Testis (tissue), 3 donors: ENCODE results near the gene OR2B2. TPM values are rescaled to one million over a fixed set of nuclear protein-coding genes. Genes with fewer than 3 reads are reported as not detected.
A peak's percentile ranks its signal among the peaks of the same experiment; 100 is the strongest.

Source experiments
- DNase-seq: peaks from one replicate; pipeline ENCODE4 v3.0.0-alpha.2; 2019
- H3K27ac ChIP-seq, 2 donors: fragments of 200-600 bp; sonication (generic); one replicate each; pipeline ENCODE4 v1.5.1; 2019
- H3K27me3 ChIP-seq: fragments of 200-600 bp; sonication (generic); one replicate; pipeline ENCODE4 v1.5.1; 2019
- H3K36me3 ChIP-seq: fragments of 200-600 bp; sonication (generic); one replicate; pipeline ENCODE4 v1.5.1; 2017; ENCODE audit warnings: low read depth; ENCODE audit errors: missing control alignments
- H3K4me1 ChIP-seq: fragments of 200-600 bp; sonication (generic); one replicate; pipeline ENCODE4 v1.5.1; 2019
- H3K4me3 ChIP-seq, 2 donors: fragments of 200-600 bp; sonication (generic); one replicate each; pipeline ENCODE4 v1.5.1; 2017 to 2019
- H3K9me3 ChIP-seq: fragments of 200-600 bp; sonication (generic); one replicate; pipeline ENCODE4 v1.5.1; 2017
- POLR2A ChIP-seq: fragments of 450-650 bp; IDR thresholded peaks from one replicate; pipeline ENCODE4 v1.6.1; 2017; ENCODE audit warnings: antibody characterized with exemption, mild to moderate bottlenecking, moderate library complexity
- WGBS, 2 donors: methylation state at CpG; one replicate each; pipeline ENCODE4 v1.1.5; 2018; 5-methylcytosine and 5-hydroxymethylcytosine counted together
- intact Hi-C: fragments of 100-400 bp; cut with DNase I; formaldehyde crosslinking; loops from one replicate; pipeline ENCODE4 v1.15.1; 2023; ENCODE audit warnings: low total_unique reads
- polyA plus RNA-seq: library from polyadenylated mRNA; stranded (reverse); fragments of 350-450 nt; fragmentation: Illumina TruSeq; extraction: RNeasy Lipid Tissue Mini Kit (QIAGEN cat#74804); gene quantifications from one replicate; pipeline ENCODE4 v1.2.3, GENCODE V29; 2014; ENCODE audit warnings: low read depth, low replicate concordance; ENCODE audit not compliant: insufficient read depth
- total RNA-seq, 2 donors: library from RNA; depleted of rRNA; stranded (reverse); fragments of >200 nt; gene quantifications; one replicate each; pipeline ENCODE4 v1.2.3, GENCODE V29; 2016
- TF ChIP-seq, protein P1 (sequence below), 3 experiments: fragments of 450-650 bp in 2 of 3; fragments of 200-600 bp in 1 of 3; sonication (generic) in 1 of 3; IDR thresholded peaks; one replicate each; pipeline ENCODE4 v1.5.1; 2016 to 2019; ENCODE audit warnings: antibody characterized with exemption in 3 of 3, mild to moderate bottlenecking in 2 of 3, moderate library complexity in 1 of 3

Gene OR2B2
- total and polyA plus RNA-seq, 3 donors from 2014 or later, result not detected

DNA sequence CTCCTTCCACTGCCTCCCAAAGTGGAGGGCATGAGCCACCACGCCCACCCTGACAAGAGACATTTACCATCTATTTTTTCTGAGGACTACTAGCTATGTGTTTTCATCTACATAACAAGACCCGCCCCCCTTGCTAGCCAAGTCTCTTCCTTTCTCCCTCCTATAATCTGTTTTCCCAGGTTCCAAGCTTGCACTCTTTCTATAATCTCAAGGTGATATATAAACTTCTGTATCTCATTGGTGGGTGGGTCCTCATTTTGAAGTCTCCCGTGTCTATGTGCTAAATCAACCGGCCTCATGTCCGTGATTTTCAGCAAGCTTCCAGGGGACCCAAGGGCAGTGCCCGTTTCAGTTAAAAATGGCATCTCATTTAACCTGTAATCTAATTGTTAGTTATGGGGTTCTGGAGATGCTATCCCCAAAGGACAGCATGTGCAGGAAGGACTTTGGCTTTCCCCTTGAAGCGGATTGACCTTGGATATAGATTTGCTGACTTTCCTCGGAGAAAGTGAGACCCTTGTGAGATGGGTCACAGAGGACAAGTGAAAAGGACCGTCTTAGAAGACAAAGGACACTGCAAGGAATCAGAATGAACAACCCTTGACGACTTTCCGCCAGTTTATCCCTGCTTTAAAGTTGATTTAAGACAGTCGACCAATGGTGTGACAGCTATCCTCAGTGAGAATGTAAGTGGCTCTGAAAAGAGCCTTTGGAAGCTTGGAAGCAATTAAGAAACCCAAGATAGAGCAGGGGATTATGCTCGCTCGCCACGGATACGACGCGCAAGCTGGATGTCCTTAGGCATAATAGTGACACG is 22.4 kb downstream of the OR2B2 start:
- Histone ChIP-seq H3K9me3 (no peaks in the 10 kb centered on the region), H3K27me3 (no peaks in the 10 kb centered on the region), H3K4me1 (no peaks in the 10 kb centered on the region), H3K27ac (no peak overlapping the region), H3K4me3 (peak overlapping the region; percentile 2 to 44), H3K36me3 (no peaks in the 10 kb centered on the region)
- TF ChIP-seq POLR2A, result no peak
- TF ChIP-seq, protein P1, sequence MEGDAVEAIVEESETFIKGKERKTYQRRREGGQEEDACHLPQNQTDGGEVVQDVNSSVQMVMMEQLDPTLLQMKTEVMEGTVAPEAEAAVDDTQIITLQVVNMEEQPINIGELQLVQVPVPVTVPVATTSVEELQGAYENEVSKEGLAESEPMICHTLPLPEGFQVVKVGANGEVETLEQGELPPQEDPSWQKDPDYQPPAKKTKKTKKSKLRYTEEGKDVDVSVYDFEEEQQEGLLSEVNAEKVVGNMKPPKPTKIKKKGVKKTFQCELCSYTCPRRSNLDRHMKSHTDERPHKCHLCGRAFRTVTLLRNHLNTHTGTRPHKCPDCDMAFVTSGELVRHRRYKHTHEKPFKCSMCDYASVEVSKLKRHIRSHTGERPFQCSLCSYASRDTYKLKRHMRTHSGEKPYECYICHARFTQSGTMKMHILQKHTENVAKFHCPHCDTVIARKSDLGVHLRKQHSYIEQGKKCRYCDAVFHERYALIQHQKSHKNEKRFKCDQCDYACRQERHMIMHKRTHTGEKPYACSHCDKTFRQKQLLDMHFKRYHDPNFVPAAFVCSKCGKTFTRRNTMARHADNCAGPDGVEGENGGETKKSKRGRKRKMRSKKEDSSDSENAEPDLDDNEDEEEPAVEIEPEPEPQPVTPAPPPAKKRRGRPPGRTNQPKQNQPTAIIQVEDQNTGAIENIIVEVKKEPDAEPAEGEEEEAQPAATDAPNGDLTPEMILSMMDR (IDR thresholded peaks at IDR 0.05), result no peak
- DNase-seq, result no peak
- intact Hi-C loops, result no loop called here
- 21 to 36% methylated on average over 19 of the region's 19 CpGs for WGBS, 2 donors

DNA sequence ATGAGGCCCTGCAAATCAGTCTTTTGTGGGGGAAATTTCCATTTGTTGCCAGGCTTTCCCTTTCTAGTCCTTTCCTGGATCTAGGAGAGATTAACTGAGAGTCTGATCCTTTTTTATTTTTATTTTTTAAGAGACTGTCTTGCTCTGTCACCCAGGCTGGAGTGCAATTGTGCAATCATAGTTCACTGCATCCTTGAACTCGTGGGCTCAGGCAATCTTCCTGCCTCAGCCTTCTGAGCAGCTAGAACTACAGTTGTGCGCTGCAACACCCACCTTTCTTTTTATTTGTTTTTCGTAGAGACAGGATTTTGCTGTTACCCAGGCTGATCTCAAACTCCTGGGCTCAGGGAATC is 22.9 kb downstream of the OR2B2 start:
- H3K9me3 ChIP-seq, result no peaks in the 10 kb centered on the region
- no peak overlapping the region for H3K27ac ChIP-seq
- no peaks in the 10 kb centered on the region for H3K4me1 ChIP-seq
- intact Hi-C loops, result no loop called here
- no peak for TF ChIP-seq POLR2A
- TF ChIP-seq, protein P1 (IDR thresholded peaks at IDR 0.05), result no peak
- 66 to 72% methylated on average over 3 of the region's 3 CpGs for WGBS, 2 donors
- no peaks in the 10 kb centered on the region for H3K36me3 ChIP-seq
- no peak for DNase-seq
- H3K27me3 ChIP-seq, result no peaks in the 10 kb centered on the region
- H3K4me3 ChIP-seq, result no peak overlapping the region

DNA sequence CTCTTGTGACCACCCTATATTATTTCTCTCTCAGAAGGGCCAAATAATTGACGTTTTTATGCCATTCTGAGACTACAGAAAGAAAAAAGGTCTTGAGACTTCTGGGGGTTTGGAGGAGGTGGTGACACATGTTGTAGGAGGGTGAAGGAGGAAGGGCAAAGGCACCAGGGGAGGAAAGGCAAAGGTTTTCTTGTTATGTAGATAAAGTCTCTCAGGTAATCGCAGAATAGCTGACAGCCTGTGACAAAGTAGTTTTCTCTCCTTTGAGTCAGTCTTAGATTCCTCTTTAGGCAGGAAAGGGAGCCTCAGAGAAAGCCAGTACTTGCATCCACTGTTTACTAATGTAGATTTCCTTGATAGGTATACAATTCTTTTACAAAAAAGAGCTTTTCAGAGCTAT is 23.6 kb downstream of the OR2B2 start:
- H3K36me3 ChIP-seq, result no peaks in the 10 kb centered on the region
- H3K4me3 ChIP-seq, result no peak overlapping the region
- no peak overlapping the region for H3K27ac ChIP-seq
- H3K27me3 ChIP-seq, result no peaks in the 10 kb centered on the region
- no peak for DNase-seq
- no peaks in the 10 kb centered on the region for H3K4me1 ChIP-seq
- intact Hi-C loops, result no loop called here
- 72 to 82% methylated on average over 2 of the region's 2 CpGs for WGBS, 2 donors
- TF ChIP-seq POLR2A, result no peak
- TF ChIP-seq, protein P1 (IDR thresholded peaks at IDR 0.05), result no peak
- H3K9me3 ChIP-seq, result no peaks in the 10 kb centered on the region

DNA sequence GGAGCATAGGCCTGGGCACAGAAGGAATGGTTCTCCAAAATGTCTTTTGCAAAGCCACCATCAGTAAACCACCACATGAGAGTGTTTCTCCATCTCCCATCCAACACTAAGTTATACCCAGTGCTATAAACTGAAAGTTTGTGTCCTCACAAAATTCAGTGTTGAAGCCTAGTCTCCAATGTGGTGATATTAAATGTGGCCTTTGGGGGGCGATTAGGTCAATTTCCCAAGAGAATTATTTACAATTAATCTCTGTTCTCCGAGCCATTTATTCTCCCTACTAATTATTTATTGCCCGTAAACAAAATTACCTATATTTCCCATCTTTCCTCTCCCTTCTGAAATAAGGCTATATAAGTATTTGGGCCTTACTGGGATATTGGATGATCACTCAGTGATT is 26.1 kb downstream of the OR2B2 start:
- Histone ChIP-seq H3K27ac (no peak overlapping the region), H3K36me3 (no peaks in the 10 kb centered on the region), H3K9me3 (no peaks in the 10 kb centered on the region), H3K27me3 (no peaks in the 10 kb centered on the region), H3K4me3 (no peak overlapping the region), H3K4me1 (no peaks in the 10 kb centered on the region)
- intact Hi-C loops, result no loop called here
- no peak for DNase-seq
- TF ChIP-seq, protein P1 (IDR thresholded peaks at IDR 0.05), result no peak
- 79 to 91% methylated on average over 3 of the region's 3 CpGs for WGBS, 2 donors

DNA sequence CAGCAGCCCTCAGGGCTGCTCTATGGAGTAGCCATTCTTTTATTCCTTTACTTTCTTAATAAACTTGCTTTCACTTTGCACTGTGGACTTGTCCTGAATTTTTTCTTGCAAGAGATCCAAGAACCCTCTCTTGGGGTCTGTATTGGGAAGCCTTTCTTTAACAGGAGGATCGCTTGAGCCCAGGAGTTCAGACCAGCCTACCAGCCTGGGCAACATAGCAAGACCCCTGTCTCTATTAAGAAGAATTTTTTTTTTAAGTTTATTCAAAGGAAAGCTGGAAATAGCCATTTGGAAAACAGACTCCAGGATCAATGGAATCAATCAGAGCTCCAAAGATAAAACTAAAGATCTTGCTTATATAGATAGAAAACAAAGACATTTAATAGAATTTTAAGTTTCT is 29.1 kb downstream of the OR2B2 start:
- Histone ChIP-seq H3K9me3 (no peaks in the 10 kb centered on the region), H3K27me3 (no peaks in the 10 kb centered on the region), H3K4me3 (no peak overlapping the region), H3K4me1 (no peaks in the 10 kb centered on the region), H3K36me3 (no peaks in the 10 kb centered on the region), H3K27ac (no peak overlapping the region)
- no peak for TF ChIP-seq POLR2A
- TF ChIP-seq, protein P1 (IDR thresholded peaks at IDR 0.05), result no peak
- no peak for DNase-seq
- WGBS, 2 donors, result 88 to 92% methylated on average over 1 of the region's 1 CpG
- intact Hi-C loops, result no loop called here
